GM21717 (cell line): ENCODE data around the gene TTC38.

Source experiments
- ATAC-seq: cut with Tn5 transposase; IDR thresholded peaks from one replicate; pipeline ENCODE4 v1.9.1; 2021; ENCODE audit warnings: mild to moderate bottlenecking, moderate library complexity; ENCODE audit not compliant: unreplicated experiment

The TTC38 gene

DNA sequence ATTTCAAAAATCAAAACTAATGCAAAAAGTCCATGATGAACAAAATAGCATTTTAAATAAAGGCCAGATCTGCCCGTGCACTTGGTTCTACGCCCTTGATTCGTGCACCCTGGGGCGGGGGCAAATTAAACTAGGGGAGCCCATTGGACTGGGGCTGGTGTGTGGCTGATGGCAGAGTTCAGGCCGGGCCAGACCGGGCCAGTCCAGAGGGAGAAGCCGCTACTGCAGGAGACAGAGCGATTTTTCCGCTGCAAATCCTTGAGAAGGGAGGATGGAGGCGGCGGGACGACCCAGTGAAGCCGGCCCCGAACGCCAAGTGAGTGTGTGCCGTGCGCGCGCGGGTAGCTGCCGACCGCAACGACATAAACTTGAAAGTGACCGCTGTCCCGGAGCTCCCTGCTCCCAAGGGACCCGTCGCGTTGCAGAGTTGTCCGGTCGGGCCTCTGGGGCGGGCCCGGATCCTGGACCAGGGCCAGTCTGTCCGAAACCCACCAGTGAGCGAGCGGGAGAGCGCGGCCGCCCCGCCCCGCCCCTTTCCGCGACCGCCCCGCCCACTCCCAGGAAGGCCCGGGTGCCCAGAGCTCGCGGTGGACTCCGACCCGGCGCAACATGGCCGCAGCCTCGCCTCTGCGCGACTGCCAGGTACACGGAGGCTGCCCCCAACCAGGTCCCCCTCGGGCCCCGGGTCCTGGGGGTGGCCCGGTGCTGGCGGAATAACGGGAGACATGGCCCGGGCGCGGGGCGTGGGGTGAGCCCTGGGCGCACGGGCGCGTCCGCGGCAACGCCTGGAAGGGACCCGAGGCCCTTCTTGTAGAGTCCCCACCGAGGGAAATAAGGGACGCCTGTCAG is at the start of gene TTC38:
Gene TTC38 (plus strand): TSS at position 578 of the 849 bp plus-strand sequence. CDS start 32 bp downstream, at position 610.
- ATAC-seq: peak; percentile 49

DNA sequence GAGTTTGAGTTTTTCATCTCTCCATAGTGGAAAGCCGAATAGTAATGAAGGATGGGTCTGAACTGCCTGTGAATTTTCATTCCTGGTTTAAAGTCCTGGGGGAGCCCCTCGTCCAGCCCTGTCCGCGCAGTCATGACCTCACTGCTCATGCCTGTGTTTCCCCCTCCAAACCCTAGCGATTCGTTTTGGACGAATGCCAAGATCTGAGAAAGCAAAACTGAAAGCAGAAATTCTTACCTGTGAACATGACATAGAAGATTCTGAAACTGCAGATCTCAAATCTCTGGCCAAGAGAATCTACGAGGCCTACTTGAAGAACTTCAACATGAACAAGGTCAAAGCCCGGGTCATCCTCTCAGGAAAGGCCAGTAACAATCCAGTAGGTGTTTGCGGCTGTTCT is 48.2 kb upstream of the TTC38 start:
- ATAC-seq: no peak

DNA sequence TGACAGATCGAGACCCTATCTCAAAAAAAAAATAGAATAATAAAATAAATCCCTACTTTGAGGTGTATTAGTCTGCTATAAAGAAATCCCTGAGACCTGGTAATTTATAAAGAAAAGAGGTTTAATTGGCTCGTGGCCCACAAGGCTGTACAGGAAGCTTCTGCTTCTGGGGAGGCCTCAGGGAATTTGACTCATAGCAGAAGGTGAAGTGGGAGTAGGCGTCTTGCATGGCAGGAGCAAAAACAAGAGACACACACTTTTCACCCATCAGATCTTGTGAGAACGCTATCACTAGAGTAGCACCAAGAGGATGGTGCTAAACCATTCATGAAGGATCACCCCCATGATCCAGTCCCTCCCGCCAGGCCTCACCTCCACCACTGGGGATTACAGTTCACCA is 46.9 kb upstream of the TTC38 start:
- ATAC-seq: no peak

DNA sequence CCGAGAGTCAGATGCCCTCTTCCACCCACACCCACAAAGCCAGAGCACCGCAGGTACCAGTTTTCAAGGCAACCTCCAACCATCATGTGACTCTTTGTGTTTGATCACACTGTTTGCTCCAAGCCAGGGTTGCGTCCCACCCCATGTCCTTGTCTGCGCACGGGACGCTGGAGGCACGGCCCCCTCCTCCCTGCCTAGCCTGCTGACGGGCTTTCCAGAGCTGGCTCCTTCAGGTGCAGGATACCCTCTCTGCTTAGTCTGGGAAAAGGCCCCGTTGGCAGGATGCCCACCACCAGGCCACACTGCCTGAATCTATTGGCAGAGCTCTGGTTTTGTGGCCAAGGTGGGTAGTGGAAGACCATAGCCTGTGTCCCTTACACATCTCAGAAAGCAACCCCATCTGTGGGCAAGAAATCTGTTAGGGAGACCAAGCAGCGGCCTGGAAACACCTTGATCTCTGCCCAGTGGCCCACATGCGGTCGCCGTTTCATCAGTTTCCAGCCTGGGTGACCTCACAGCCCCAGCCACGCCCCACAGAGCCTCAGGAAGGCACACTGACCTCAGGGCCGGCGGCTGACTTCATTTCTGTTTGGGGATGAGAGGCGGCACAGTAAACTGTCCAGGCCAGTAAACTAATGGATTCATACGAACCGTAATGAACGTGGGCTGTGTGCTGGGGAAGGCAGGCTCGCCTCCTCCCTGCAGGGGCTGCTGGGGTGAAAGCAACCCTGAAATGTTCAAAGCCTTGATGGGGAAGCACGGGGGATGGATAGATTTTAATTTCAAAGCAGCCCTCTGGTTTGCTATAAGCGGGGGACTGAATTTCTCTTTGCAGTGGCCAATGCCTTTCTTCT is 43.5 kb upstream of the TTC38 start:
- ATAC-seq: no peak

DNA sequence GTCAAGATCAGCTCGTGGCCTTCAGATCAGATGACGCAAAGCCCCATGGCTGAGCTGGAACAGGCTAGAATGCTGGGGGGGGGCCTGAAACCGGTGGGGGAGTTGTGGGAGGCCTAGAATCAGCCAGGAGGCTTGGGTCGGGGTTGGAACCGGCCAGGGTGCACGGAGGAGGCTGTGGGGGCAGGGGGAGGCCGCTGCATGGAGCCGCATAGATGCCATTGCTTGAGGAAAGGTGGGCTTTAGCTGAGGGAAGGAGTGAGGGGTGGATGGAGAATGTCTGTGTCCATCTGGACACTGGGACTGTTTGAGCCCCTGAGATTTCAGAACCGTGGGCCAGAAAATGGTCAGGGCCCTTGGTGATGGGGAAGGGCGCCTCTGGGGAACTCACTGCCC is 42.9 kb upstream of the TTC38 start:
- ATAC-seq: no peak

DNA sequence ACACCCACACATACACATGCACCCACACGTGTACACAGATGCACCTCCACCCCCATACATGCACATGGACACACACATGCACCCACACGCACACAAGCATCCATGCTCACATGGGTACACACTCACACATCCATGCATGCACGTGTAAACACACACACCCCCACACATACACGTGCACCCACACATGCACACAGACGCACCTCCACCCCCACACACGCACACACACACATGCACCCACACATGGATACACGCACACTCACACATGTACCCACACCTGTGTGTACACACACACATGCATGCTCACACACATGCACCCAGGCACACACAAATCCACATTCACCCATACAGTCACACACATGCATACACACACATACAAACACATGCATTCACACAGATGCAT is 42.2 kb upstream of the TTC38 start:
- ATAC-seq: no peak

DNA sequence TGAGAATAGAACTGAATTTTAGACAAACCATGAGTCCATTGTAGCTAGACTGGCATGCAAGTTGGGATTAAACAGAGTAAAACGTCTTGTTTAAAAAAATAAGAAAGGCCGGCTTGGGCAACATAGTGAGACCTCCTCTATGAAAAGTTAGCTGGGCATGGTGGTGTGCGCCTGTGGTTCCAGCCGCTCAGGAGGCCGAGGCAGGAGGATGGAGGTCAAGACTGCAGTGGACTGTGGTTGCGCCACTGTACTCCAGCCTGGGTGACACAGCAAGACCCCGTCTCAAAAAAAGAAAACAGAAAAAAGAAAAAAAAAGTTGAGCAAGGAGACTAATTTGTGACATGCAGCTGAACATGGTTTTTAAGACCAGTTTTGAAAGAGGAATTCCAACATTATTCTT is 41.2 kb upstream of the TTC38 start:
- no peak for ATAC-seq

DNA sequence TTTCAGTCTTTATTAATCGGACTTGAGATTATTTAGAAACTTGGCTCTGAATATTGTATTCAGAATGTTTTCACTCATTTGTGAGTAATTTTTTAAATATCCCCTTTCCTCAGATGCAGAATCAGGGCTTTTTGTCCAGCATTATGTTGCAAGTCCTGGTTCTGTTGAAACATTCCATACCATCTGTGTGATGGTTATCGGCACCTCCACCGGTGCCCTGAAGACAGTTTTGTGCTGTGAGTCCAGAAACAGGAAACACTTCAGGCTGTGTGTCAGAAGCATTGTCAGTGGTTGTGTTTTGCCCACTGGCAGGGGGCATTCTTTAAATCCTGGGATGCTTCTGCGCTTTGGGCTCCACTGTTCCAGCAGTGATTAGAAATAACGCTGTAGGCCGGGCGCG is 38.1 kb upstream of the TTC38 start:
- no peak for ATAC-seq

DNA sequence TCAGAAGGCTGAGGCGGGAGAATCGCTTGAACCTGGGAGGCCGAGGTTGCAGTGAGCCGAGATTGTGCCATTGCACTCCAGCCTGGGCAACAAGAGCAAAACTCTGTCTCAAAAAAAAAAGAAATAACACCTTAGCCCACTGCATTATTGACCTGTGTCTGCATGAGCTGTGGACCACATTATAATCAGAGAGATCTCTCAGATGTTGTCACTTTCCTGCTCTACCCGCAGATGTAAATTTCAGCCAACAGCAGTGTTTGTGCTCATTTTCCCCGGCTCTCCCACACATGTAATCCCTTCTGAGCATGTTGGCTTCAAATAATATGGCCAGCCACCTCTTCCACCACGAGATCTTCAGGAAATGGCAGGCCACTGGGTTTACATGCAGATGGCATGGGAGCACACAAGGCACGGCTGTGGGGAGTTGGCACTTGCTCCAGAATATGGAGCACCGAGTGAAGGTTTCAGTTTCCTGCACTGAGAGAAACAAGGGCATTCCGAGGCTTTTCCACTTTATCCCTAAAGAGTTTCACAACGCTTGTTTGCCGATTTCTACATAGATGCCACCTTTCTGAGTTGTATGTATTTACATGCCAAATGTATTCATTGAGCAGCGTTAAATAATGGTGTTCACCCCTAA is 37.4 kb upstream of the TTC38 start:
- no peak for ATAC-seq

DNA sequence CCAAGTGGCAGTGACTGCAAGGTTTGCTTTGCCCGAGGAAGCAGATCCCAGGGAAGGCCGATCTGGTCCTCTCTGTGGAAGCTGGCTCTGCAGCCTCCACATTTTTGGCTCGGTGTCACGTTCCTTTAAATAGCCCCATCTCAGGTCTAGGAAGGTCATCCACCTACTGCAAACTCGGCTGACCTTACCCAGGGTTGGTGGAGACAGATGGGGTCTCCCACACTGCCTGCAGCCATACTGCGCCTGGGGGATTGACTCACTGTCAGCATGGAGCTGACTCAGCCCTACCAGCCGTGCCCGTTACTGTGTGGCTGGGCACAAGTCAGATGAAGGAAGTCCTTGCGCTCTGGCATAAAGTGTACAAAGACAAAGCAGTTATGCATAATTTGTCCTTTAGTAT is 34.6 kb upstream of the TTC38 start:
- no peak for ATAC-seq

DNA sequence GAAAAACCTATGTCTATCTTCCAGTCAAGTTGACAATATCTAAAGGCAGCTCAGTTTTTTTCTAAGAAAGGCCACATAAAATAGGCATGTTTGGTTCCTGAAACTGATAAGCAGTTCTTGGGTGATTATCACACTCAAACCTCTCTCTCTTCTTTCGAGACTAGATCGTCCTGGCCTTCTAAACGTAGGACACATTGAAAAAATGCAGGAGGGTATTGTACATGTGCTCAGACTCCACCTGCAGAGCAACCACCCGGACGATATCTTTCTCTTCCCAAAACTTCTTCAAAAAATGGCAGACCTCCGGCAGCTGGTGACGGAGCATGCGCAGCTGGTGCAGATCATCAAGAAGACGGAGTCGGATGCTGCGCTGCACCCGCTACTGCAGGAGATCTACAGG is 32.8 kb upstream of the TTC38 start:
- ATAC-seq: no peak

DNA sequence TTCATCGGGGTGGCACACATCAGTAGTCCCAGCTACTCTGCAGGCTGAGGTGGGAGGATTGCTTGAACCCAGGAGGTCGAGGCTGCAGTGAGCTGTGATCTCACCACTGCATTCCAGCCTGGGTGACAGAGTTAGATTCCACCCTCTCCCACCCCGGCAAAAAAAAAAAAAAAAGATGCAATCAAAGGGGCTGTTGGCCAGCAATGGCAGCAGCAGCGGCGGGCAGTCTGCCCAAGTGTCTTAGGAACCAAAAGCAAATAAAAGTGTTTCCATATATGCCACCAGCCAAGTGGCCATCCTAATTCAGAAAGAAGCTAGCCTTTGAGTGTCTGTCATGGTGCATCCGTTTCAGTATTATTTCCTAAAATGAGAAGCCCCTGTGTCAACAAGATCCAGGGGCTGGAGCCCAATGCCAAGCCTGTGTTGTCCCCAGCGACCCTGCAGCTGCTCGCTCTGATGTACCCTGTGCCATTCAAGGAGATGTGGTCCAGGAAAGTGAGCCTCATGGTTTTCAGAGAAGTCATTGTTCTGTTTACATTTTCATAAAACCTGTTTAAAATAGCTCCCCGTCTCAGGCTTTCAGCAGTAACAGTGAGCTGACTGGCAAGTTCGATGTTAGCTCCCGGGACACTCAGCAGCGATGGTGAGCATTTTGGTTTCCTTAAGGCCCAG is 30.2 kb upstream of the TTC38 start:
- ATAC-seq: no peak

DNA sequence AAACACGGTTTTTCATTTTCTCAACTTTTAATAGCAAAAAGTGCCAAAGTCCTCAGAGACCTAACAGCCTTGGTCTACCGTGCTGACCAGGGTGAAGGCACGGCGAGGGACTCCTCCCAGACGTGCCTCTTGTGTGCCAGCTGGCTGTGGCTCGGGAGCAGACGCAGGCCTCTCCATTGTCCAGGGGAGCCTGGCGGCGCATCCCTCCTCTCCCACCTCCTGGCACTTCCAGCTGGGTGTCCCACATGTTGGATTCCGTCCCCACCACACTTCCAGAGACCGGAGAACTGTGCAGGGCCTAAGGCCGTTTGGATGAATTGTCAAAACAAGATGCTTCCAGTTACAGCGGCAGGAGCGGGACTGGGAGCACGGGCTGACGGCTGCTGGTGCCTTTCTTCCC is 29.3 kb upstream of the TTC38 start:
- no peak for ATAC-seq

DNA sequence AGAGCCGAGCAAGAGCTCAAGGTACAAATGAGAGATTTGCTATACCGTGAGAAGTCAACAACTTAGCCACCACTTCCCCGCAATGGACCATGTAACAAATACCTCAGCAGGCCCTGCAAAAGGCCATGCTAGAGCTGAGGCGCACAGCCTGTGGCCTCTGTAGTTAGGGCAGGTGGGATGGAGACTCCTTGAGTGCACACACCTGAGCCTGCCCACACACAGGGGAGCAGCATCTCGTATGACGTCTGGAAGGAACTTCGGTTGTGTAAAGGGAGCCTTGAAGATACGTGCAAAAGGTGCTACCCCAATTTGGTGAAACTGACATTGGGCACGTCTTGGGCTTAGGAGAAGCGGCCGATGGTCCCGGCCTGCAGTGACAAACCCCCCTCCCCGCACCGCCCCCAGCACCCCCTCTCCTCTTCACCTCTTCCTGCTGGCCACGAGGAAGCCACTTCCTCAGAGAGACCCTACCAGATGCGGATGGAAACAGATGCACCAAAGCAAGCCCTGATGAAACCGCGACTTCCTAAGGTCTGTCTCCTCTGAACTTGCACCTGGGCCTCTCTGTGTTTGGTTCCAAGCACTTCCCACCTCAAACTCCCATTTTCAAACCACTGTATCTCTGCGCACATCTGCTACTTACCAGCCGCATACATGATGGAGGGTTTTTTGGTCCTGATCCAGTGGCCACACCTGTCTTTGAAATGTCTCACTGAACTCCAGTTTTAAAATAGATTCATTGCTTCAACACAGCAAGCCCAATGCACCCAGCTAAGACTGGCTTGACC is 28.4 kb upstream of the TTC38 start:
- ATAC-seq: no peak

DNA sequence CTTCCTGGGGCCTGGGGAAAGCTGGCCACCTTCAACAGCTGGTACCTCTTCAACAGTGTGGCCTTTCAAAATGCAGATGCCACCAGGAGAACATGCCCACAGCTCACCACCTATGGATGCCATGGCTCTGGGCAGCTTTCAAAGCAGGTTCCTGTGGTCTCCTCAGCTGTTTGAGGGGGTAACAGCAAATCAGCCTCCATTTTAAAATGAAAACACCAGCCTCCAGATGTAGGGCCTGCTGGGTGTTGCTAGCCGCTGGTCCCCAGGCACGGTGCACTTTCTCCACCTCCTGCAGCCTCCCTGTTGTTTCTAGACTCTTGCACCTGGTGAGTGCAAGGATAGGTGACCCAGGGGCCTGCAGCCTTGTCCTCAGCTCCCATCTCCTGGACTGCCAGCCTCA is 27.7 kb upstream of the TTC38 start:
- ATAC-seq: no peak

DNA sequence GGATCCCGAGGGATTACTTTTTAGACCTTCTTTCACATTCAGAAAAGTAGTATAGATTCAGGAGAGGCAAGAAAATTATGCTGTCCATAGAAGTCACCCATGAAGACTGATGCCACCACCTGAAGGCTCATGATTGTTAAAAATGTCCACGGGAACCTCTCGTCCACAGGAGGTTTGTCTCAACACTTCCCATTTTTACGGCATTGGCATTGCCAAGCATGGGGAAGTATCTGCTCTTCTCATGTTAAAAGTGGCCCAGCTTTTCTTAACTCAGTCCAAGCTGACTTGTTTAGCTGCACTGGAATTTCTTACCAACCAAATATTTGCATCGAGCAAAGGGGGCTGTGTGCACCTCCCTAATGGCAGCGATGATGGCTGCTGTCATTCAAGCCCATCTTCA is 27.3 kb upstream of the TTC38 start:
- no peak for ATAC-seq

DNA sequence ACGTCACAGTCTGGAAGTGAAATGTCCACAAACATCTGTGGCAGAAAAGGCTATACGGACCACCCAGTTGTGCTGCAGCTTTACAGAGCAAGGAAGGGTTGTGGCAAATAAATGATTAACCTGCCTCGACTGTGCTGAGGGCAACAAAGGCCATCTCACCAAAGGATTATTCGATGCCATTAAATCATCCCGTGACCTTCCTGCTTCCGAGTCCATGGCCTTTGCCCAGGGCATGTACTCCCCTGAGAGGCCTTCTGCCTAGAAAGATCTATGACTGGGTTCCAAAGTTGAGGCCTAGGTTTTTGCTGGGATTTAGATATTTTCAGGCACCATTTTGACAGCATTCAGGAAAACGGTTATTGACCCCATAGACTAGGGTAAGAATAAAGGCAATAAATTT is 26.9 kb upstream of the TTC38 start:
- ATAC-seq: no peak

DNA sequence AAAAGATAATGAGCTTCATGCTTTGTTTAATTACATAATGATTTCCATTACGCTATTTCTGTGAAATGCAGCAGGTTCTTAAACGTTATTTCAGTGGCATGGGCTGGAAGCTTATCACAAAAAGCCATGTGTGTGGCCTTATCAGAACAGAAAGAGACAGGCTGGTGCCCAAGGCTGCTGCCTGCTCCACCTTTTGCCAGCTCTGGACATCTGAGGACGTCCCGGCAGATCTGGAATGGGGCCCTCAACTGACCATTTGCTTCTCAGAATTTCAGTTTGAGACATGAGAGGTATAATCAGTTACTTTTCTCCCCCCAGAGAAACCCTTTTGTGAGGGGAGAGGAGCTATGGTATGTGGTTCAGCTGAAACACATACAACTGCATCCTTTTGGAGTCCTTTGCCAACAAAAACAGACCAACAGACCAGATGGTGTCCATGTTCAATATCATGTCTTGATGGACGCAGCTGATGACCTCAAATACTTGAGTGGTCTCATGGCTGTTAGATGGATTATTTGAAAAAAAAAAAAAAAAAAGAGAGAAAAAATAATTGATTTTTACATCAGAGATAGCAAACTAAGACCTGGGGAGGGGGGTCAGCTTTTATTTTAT is 26.3 kb upstream of the TTC38 start:
- no peak for ATAC-seq

DNA sequence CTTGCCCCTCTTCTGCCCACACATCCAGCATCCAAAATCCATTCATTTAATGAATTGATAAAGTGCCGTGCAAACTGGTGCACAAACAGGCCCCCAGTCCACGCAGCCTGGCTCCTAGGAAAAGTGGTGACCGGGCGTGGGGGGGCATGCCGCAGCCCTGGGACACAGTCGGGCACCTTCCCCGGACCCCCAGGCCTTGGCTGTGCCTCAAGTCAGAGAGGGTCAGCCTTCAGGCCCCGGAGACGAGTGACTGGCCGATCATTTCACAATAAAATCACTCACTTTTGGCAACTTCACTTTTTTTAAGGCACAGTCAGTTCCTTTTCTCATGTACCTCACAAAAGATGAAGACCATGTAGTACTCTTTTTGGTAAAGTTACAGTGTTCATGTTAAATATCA is 25.7 kb upstream of the TTC38 start:
- no peak for ATAC-seq

DNA sequence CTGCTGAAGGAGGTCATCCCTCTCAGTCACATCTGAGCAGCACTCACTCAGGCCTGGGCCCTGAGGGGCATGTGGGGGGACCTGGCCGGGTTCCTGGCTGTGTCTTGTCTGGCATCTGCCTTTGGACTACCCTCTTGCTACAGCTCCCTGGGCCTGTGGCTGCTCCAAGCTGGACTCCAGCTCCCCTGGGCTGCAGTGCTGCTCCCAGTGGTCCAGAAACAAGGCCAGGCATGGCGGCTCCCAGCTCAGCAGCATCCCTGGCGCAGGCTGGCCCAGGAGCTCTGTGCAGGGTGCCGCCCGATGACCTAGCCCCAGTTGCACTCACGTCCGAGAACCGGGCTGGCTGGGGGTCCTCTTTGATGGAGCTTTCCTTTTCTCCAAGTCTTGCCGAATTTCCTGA is 23.0 kb upstream of the TTC38 start:
- ATAC-seq: no peak
